Stomach smooth muscle (tissue), 2 donors: Measurements from ENCODE around the gene RAF1.

ENCODE experiments used
- H3K27ac ChIP-seq: one replicate; pipeline ENCODE4 v1.7.0; 2013; ENCODE audit warnings: mild to moderate bottlenecking, low read length, inconsistent platforms
- H3K27me3 ChIP-seq, 2 donors: one replicate each; pipeline ENCODE4 v1.7.0; 2013; ENCODE audit warnings: low read length in 2 of 2; ENCODE audit not compliant: insufficient read depth in 2 of 2, control insufficient read depth in 1 of 2
- H3K36me3 ChIP-seq, 2 donors: one replicate each; pipeline ENCODE4 v1.7.0; 2013; ENCODE audit warnings: low read length in 2 of 2; ENCODE audit not compliant: control insufficient read depth in 2 of 2, insufficient read depth in 2 of 2
- H3K4me1 ChIP-seq: one replicate; pipeline ENCODE4 v1.7.0; 2013; ENCODE audit warnings: low read length; ENCODE audit not compliant: control insufficient read depth, insufficient read depth
- H3K4me3 ChIP-seq, 2 donors: one replicate each; pipeline ENCODE4 v1.7.0; 2013; ENCODE audit warnings: low read length in 2 of 2
- H3K9ac ChIP-seq, 2 donors: one replicate each; pipeline ENCODE4 v1.7.0; 2013; ENCODE audit warnings: low read length in 2 of 2, mild to moderate bottlenecking in 1 of 2
- H3K9me3 ChIP-seq, 2 donors: one replicate each; pipeline ENCODE4 v1.7.0; 2013; ENCODE audit warnings: low read length in 2 of 2; ENCODE audit not compliant: control insufficient read depth in 2 of 2
- donor health status: healthy.
- donor health status: Pancreatic carcinoma.

Gene RAF1

DNA sequence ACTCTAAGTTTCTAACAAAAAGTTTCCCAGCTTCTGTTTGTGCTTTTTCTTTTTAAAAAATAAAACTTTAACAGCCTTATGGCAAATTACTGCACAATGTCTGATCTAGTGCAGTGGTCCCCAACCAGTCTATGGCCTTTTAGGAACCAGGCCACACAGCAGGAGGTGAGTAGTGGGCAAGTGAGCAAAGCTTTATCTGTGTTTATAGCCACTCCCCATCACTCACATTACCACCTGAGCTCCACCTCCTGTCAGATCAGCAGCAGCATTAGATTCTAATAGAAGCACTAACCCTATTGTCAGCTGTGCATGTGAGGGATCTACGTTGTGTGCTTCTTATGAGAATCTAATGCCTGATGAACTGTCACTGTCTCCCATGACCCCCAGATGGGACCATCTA, 101.5 kb downstream of the RAF1 start:
- H3K9ac ChIP-seq, result no peak overlapping the region
- H3K27me3 ChIP-seq, result no peaks in the 10 kb centered on the region
- H3K9me3 ChIP-seq, result no peaks in the 10 kb centered on the region
- H3K4me1 ChIP-seq, result peaks cover 21% of the 10 kb centered on the region
- no peaks in the 10 kb centered on the region for H3K36me3 ChIP-seq
- no peak overlapping the region for H3K4me3 ChIP-seq
- H3K27ac ChIP-seq, result no peak overlapping the region

- Histone ChIP-seq H3K4me3 (no peak overlapping the region), H3K36me3 (no peaks in the 10 kb centered on the region), H3K27ac (no peak overlapping the region), H3K4me1 (peaks cover 21% of the 10 kb centered on the region), H3K9ac (no peak overlapping the region), H3K9me3 (no peaks in the 10 kb centered on the region), H3K27me3 (no peaks in the 10 kb centered on the region)
These were observed 102.5 kb downstream of the RAF1 start for GRCh38 chr3:12561397-12561796.

GRCh38 chr3:12560505-12561190, 103.3 kb downstream of the RAF1 start:
- Histone ChIP-seq H3K4me1 (peaks cover 23% of the 10 kb centered on the region), H3K27ac (no peak overlapping the region), H3K36me3 (no peaks in the 10 kb centered on the region), H3K4me3 (no peak overlapping the region), H3K9me3 (no peaks in the 10 kb centered on the region), H3K9ac (peak overlapping the region in 1 of 2 donors; percentile 21), H3K27me3 (no peaks in the 10 kb centered on the region)

- H3K27me3 ChIP-seq, result no peaks in the 10 kb centered on the region
- H3K9ac ChIP-seq, result peak overlapping the region in 1 of 2 donors; percentile 13
- H3K4me3 ChIP-seq, result no peak overlapping the region
- H3K27ac ChIP-seq, result no peak overlapping the region
- no peaks in the 10 kb centered on the region for H3K36me3 ChIP-seq
- no peaks in the 10 kb centered on the region for H3K9me3 ChIP-seq
- H3K4me1 ChIP-seq, result peaks cover 23% of the 10 kb centered on the region
These were observed 104.4 kb downstream of the RAF1 start for GRCh38 chr3:12559520-12559919.

- Histone ChIP-seq H3K27ac (no peak overlapping the region), H3K4me1 (peaks cover 28% of the 10 kb centered on the region), H3K4me3 (peak overlapping the region; percentile 64 to 92), H3K36me3 (no peaks in the 10 kb centered on the region), H3K27me3 (peaks cover 0 to 5% of the 10 kb centered on the region in 2 donors), H3K9me3 (no peaks in the 10 kb centered on the region), H3K9ac (peak overlapping the region in 1 of 2 donors; percentile 90)
These were observed 105.2 kb downstream of the RAF1 start for GRCh38 chr3:12558706-12559105.

GRCh38 chr3:12557473-12558100, 106.3 kb downstream of the RAF1 start:
- H3K36me3 ChIP-seq, result no peaks in the 10 kb centered on the region
- H3K4me1 ChIP-seq, result peaks cover 28% of the 10 kb centered on the region
- peak overlapping the region; percentile 92 for H3K27ac ChIP-seq

DNA sequence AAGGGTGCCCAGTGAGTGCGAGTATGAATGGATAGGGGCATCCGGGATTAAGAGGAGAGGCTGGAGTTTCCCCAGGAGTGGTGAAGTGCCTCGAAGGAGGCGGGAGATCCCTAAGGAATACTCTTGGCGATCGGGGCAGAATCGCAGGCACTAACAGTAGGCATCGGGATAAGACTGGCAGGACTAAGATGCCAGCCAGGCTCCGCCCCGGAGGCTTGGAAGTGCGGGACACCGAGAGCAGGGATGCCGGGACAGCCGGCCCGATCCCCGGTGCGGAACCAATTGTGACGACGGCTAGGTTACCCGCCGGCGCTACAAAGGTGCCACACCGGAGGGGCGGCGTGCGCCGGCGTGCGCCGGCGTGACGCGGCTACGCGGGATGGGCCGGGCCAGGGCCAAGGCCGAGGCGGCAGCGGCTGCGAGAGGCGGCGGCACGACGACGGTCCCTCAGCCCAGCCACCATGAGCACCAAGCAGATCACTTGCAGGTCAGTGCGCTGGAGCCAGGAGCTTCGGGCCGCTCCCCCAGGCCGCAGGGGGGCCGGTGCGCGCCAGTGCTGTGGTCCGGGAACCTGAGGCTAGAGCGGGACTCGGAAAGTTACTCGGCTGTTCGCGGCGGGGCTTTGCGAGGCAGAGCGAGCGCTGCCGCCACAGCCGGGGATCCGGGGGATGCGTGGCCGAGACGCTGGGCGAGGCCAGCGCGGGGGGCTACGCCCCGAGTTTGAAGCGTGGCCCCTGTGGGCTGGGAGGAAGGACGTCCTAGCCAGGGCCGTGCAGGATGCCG, 107.0 kb downstream of the RAF1 start, which contains the start of gene MKRN2:
Gene MKRN2, plus strand, starts transcription at position 398 of the 783 bp plus-strand sequence. Its CDS starts 64 bp downstream, at position 462.
- Histone ChIP-seq H3K4me1 (peaks cover 27% of the 10 kb centered on the region), H3K27ac (peak within 1 kb of the TSS; percentile 92), H3K36me3 (no peaks in the 10 kb centered on the region), H3K27me3 (peaks cover 0 to 11% of the 10 kb centered on the region in 2 donors), H3K9ac (peak within 1 kb of the TSS; percentile 90 to 92), H3K9me3 (no peaks in the 10 kb centered on the region), H3K4me3 (peak within 1 kb of the TSS; percentile 64 to 92)

More at GRCh38 chr3:12557473-12558100, 106.3 kb downstream of the RAF1 start:
- Histone ChIP-seq H3K9ac (peak overlapping the region; percentile 90 to 92), H3K4me3 (peak overlapping the region; percentile 64 to 92), H3K9me3 (no peaks in the 10 kb centered on the region), H3K27me3 (peaks cover 0 to 11% of the 10 kb centered on the region in 2 donors)

DNA sequence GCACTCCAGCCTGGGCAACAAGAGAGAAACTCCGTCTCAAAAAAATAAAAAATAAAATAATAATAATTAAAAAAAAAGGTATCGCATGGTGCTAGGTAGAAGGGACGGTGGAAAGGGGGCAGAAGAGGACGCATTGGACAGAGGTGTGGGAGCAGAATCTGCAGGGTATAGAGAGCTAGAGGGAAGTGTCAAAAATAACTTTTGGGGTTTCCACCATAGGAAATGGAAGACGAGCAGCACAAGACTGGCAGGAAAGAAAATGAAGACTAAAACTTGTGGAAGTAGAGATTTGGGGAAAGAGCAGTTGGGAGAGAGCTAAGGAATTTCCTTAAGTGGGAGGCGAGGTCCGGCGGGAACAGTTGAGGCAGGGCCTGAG, 107.6 kb downstream of the RAF1 start:
- H3K27ac ChIP-seq, result peak overlapping the region; percentile 92
- H3K36me3 ChIP-seq, result no peaks in the 10 kb centered on the region
- H3K27me3 ChIP-seq, result peaks cover 0 to 11% of the 10 kb centered on the region in 2 donors
- peak overlapping the region; percentile 64 to 92 for H3K4me3 ChIP-seq
- no peaks in the 10 kb centered on the region for H3K9me3 ChIP-seq
- peak overlapping the region; percentile 81 to 90 for H3K9ac ChIP-seq
- peaks cover 24% of the 10 kb centered on the region for H3K4me1 ChIP-seq

GRCh38 chr3:12553921-12554391, 110.0 kb downstream of the RAF1 start:
- Histone ChIP-seq H3K27ac (no peak overlapping the region), H3K4me1 (peaks cover 13% of the 10 kb centered on the region), H3K9me3 (no peaks in the 10 kb centered on the region), H3K27me3 (peaks cover 0 to 11% of the 10 kb centered on the region in 2 donors), H3K9ac (peak overlapping the region; percentile 57 to 58), H3K36me3 (no peaks in the 10 kb centered on the region), H3K4me3 (peak overlapping the region; percentile 72 to 84)

- peaks cover 0 to 11% of the 10 kb centered on the region in 2 donors for H3K27me3 ChIP-seq
- H3K27ac ChIP-seq, result no peak overlapping the region
- no peaks in the 10 kb centered on the region for H3K9me3 ChIP-seq
- peaks cover 6% of the 10 kb centered on the region for H3K4me1 ChIP-seq
- H3K9ac ChIP-seq, result no peak overlapping the region
- no peak overlapping the region for H3K4me3 ChIP-seq
- H3K36me3 ChIP-seq, result no peaks in the 10 kb centered on the region
These were observed 113.8 kb downstream of the RAF1 start for GRCh38 chr3:12549971-12550760.
